Activated CD8-positive, alpha-beta T cell treated with anti-CD3 and anti-CD28 coated beads for 36 hours (primary cell): ENCODE results near the gene GPR143. TPM values are rescaled to one million over a fixed set of nuclear protein-coding genes. Genes with fewer than 3 reads are reported as not detected.

Experiments
- ATAC-seq: fragments of 200-7000 bp; cut with Tn5 transposase; one replicate; pipeline ENCODE4 v1.10.0; 2021; ENCODE audit warnings: mild to moderate bottlenecking, moderate library complexity
- CTCF ChIA-PET: fragments of 350-600 bp; sonication (Branson Sonifier 250); formaldehyde crosslinking; loops from one replicate; lab custom pipeline; 2021; ENCODE audit warnings: antibody characterized with exemption; lab: Charles Lee
- POLR2A ChIA-PET: fragments of 350-600 bp; sonication (Branson Sonifier 250); formaldehyde crosslinking; loops from one replicate; lab custom pipeline; 2021; ENCODE audit warnings: antibody characterized with exemption; lab: Charles Lee
- DNase-seq: peaks from one replicate; pipeline ENCODE4 v3.0.0-alpha.2; 2020
- H3K27ac Mint-ChIP-seq: one replicate; pipeline ENCODE4 v1.8.0; 2021; ENCODE audit warnings: mild to moderate bottlenecking, mixed read lengths
- H3K27me3 Mint-ChIP-seq: one replicate; pipeline ENCODE4 v1.8.0; 2021; ENCODE audit warnings: mixed read lengths
- H3K36me3 Mint-ChIP-seq: one replicate; pipeline ENCODE4 v1.8.0; 2021; ENCODE audit warnings: low read depth, mixed read lengths
- H3K4me1 Mint-ChIP-seq: one replicate; pipeline ENCODE4 v1.8.0; 2021; ENCODE audit warnings: low read depth, mixed read lengths
- H3K4me3 Mint-ChIP-seq: one replicate; pipeline ENCODE4 v1.8.0; 2021; ENCODE audit warnings: mild to moderate bottlenecking, moderate library complexity, mixed read lengths
- H3K9me3 Mint-ChIP-seq: one replicate; pipeline ENCODE4 v1.8.0; 2021; ENCODE audit warnings: mixed read lengths
- intact Hi-C: fragments of 100-400 bp; cut with micrococcal nuclease; formaldehyde crosslinking; loops from one replicate; pipeline ENCODE4 v1.10.0; 2022
- total RNA-seq, 2 experiments: library from RNA; stranded (reverse); gene quantifications; one replicate each; pipeline ENCODE4 v1.2.3, GENCODE V29; 2021
- TF ChIP-seq, protein P1 (sequence below): fragments of 200-600 bp; IDR thresholded peaks from one replicate; pipeline ENCODE4 v1.8.0; 2022; ENCODE audit warnings: antibody characterized with exemption, mild to moderate bottlenecking

Gene GPR143
- total RNA-seq, 2 experiments from 2014 or later = not detected

DNA sequence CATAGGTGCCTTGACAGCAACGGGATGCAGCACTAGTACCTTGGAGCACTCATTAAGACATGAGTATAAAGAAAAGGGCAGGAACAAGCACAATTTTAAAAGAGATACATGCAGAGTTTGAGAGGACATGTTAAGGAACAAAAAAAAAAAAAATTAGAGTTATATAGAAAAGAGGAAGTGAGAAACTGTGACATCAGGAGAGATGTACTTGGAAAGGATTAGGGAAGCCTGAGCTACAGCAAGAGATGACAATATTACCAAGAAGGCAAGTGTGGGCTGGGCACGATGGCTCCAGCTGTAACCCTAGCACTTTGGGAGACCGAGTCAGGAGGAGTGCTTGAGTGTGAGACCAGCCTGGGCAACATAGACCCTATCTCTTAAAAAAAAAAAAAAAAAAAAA is 37.4 kb downstream of the GPR143 start:
- peaks cover 14% of the 10 kb centered on the region for H3K9me3 Mint-ChIP-seq
- H3K4me1 Mint-ChIP-seq = peaks cover 3% of the 10 kb centered on the region
- H3K4me3 Mint-ChIP-seq = no peak overlapping the region
- DNase-seq (no peak), ATAC-seq (no peak)
- ChIA-PET POLR2A (no interaction called here), CTCF (no interaction called here)
- peaks cover 4% of the 10 kb centered on the region for H3K36me3 Mint-ChIP-seq
- intact Hi-C loops = no loop called here
- H3K27me3 Mint-ChIP-seq = peaks cover 2% of the 10 kb centered on the region
- TF ChIP-seq, protein P1, sequence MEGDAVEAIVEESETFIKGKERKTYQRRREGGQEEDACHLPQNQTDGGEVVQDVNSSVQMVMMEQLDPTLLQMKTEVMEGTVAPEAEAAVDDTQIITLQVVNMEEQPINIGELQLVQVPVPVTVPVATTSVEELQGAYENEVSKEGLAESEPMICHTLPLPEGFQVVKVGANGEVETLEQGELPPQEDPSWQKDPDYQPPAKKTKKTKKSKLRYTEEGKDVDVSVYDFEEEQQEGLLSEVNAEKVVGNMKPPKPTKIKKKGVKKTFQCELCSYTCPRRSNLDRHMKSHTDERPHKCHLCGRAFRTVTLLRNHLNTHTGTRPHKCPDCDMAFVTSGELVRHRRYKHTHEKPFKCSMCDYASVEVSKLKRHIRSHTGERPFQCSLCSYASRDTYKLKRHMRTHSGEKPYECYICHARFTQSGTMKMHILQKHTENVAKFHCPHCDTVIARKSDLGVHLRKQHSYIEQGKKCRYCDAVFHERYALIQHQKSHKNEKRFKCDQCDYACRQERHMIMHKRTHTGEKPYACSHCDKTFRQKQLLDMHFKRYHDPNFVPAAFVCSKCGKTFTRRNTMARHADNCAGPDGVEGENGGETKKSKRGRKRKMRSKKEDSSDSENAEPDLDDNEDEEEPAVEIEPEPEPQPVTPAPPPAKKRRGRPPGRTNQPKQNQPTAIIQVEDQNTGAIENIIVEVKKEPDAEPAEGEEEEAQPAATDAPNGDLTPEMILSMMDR = no peak
- H3K27ac Mint-ChIP-seq = no peak overlapping the region

DNA sequence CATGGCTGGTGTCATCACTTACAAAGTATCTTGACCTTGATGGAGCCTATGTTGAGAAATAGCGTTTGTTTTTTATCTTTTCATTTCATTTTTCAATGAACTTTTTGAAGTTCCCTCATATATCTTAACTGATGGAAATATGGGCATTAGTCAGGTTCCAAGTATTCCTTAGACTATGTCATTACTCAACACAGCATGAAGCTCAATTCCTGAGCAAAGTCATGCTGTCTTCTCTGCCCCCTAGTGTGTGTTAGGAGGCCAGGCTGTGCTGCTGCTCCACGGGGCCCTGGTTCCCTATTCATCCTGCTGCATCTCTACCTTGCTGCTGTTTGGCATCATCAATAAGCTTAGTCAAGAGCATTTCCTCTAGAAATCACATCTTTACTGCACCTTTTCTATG is 40.9 kb downstream of the GPR143 start:
- peaks cover 24% of the 10 kb centered on the region for H3K9me3 Mint-ChIP-seq
- no peak overlapping the region for H3K4me3 Mint-ChIP-seq
- no peak overlapping the region for H3K27ac Mint-ChIP-seq
- TF ChIP-seq, protein P1 = no peak
- ATAC-seq (no peak), DNase-seq (no peak)
- CTCF ChIA-PET = no interaction called here
- peaks cover 27% of the 10 kb centered on the region for H3K36me3 Mint-ChIP-seq
- H3K27me3 Mint-ChIP-seq = peaks cover 2% of the 10 kb centered on the region
- intact Hi-C loops = no loop called here
- POLR2A ChIA-PET = interaction anchor here (0.5 kb wide), 1 partner anchor 68 kb away, joined by 4 read pairs; no protein-coding TSS in a partner anchor
- no peaks in the 10 kb centered on the region for H3K4me1 Mint-ChIP-seq

DNA sequence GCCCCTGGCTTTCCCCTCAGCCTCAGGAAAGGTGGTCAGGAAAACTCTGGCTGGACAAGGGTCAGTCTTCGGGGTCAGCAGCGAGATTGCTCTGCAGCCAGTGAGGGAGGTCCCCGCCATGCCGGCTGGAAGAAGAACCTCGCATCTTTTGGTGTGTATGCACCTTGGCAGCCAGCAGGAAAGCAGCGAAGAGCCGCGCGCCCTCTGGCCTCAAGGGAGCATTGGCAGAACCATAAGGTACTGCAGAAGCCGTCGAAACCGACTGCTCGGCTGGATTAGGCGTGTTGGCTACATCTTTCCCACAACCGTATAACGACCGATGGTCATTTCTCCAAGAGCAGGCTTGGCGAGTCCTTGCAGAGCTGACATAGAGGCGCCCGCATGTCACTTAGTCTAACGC is 48.3 kb downstream of the GPR143 start:
- TF ChIP-seq, protein P1 = no peak
- intact Hi-C loops = no loop called here
- Mint-ChIP-seq H3K4me1 (no peaks in the 10 kb centered on the region), H3K9me3 (peaks cover 6% of the 10 kb centered on the region), H3K27me3 (no peaks in the 10 kb centered on the region), H3K36me3 (peaks cover 48% of the 10 kb centered on the region), H3K27ac (no peak overlapping the region), H3K4me3 (no peak overlapping the region)
- POLR2A ChIA-PET = no interaction called here
- ATAC-seq = no peak
- CTCF ChIA-PET = no interaction called here
- no peak for DNase-seq

DNA sequence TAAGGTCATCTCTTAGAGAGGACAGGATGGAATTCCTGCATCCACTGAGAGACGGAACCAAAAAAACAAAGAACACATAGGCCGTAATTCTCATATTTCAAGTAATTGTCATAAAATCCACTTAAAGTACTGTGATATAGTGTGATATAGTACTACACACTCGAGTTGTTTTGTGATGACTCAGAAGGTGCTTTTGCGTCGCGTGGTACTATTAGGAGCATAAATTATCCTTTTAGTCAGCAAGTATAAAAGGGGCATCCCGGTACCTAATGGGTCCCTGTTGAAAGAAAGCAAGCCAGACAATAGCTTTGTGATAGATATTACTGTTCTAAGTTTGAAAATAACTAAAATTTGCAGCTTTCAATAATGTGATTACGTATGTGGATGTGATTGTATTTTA is 55.3 kb downstream of the GPR143 start:
- CTCF ChIA-PET = interaction anchor here (1.2 kb wide), 1 partner anchor 12 kb away, joined by 3 read pairs; no protein-coding TSS in a partner anchor
- H3K36me3 Mint-ChIP-seq = peaks cover 22% of the 10 kb centered on the region

DNA sequence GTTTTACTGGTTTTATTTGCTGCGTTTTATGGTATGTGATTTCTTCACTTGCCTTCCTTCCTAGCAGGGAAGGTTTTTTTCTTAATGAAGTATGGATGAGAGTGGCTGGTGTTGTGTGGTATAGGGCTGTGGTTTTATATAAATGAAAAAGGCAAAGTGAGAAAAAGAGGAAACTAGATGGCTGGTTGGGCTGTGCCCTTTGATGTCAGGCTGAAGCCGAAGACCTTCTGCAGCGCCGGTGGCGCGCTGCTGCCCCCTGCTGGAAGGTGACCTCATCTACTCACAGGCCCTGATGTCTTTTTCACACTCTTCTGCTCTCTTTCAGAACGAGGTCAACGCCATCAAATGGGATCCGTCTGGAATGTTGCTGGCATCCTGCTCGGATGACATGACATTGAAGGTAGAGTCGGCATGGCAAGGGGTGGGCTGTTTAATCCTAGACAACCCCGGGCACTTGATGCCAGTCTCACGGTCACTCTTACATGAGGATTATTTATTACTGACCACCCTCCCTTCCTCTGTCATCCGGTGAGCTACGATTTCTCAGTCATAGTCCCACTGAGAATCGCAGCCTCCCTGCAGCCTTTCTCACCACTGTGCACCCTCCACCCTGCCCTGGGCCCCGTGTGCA is 56.6 kb downstream of the GPR143 start:
- ChIA-PET POLR2A (no interaction called here), CTCF (interaction anchor here (0.9 to 1.2 kb wide), 2 partner anchors 10 to 894 kb away, joined by 3 read pairs; no protein-coding TSS in a partner anchor)
- Mint-ChIP-seq H3K9me3 (no peaks in the 10 kb centered on the region), H3K27me3 (no peaks in the 10 kb centered on the region), H3K36me3 (peaks cover 30% of the 10 kb centered on the region), H3K27ac (no peak overlapping the region), H3K4me3 (no peak overlapping the region), H3K4me1 (peaks cover 5% of the 10 kb centered on the region)
- intact Hi-C loops = loop anchor here (10.0 kb wide), 2 partner anchors 244 to 884 kb away; partner anchors contain the start of gene TBL1X
- ATAC-seq (peak; percentile 75), DNase-seq (peak; percentile 81)
- TF ChIP-seq, protein P1 = peak; percentile 57

More for the DNA sequence above, 55.3 kb downstream of the GPR143 start:
- TF ChIP-seq, protein P1 = no peak
- H3K9me3 Mint-ChIP-seq = no peaks in the 10 kb centered on the region
- H3K27me3 Mint-ChIP-seq = no peaks in the 10 kb centered on the region
- no peak for DNase-seq
- no peak for ATAC-seq
- POLR2A ChIA-PET = no interaction called here
- intact Hi-C loops = no loop called here
- peaks cover 5% of the 10 kb centered on the region for H3K4me1 Mint-ChIP-seq
- no peak overlapping the region for H3K27ac Mint-ChIP-seq
- no peak overlapping the region for H3K4me3 Mint-ChIP-seq
